ENCODE results near the gene AKT2.

AKT2 gene

DNA sequence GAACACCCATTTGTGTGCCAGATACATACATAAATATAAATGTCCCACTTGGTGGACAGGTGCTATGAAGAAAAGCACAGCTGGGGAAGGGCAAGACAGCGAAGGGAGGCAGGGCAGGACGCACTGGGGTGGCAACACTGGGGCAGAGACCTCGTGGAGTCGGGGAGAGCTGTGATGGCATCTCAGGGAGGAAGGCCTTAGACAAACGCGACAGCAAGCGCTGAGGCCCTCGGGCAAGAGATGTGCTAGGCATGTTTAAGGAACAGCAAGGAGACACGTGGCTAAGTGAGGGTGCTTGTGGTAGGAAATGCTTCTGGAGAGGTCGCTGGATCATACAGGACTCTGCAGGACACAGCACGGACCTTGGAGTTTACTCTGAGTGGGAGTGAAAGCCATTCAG, 35.4 kb downstream of the AKT2 start:
- DNase-seq, result no peak

- no peak for DNase-seq
Measured at GRCh38 chr19:40249201-40249600, 35.9 kb downstream of the AKT2 start.

- DNase-seq, result no peak
Measured at GRCh38 chr19:40247735-40248262, 37.3 kb downstream of the AKT2 start.

- DNase-seq, result no peak
Measured at GRCh38 chr19:40247178-40247577, 38.0 kb downstream of the AKT2 start.

DNA sequence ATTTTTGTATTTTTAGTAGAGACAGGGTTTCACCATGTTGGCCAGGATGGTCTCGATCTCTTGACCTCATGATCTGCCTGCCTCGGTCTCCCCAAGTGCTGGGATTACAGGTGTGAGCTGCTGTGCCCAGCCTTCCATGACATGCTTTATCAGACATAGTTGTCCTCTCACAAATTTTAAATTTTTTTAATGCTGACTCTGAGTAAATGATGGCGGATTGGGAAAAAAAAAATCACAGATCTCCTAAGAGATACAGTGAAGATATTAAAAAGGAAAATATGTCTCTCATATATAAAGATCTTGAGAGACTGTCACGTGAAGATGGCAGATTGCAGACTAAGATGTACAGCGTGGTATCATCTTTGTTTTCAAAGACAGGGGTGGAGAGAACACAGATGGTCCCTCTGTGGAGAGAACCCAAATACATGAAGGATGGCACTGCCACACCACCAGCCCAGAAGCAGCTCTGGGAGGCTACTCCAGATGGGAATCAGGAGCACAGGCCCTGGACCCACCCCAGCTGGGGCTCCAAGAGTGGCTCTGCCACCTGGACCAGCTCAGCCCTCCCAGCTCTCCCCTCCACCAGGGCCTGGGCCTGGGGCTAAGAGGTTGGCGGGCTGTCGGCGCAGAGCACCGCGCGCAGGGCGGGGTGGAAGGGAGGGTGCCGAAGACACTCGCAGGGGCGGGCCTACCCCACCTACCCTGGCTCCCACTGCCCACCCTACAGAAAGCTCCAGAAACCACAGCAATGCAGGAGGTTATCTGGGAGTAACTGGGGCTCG, 38.7 kb downstream of the AKT2 start:
- DNase-seq, result no peak

- no peak for DNase-seq
Measured at GRCh38 chr19:40245506-40246128, 39.5 kb downstream of the AKT2 start.

GRCh38 chr19:40244579-40245317, 40.4 kb downstream of the AKT2 start:
- no peak for DNase-seq

DNA sequence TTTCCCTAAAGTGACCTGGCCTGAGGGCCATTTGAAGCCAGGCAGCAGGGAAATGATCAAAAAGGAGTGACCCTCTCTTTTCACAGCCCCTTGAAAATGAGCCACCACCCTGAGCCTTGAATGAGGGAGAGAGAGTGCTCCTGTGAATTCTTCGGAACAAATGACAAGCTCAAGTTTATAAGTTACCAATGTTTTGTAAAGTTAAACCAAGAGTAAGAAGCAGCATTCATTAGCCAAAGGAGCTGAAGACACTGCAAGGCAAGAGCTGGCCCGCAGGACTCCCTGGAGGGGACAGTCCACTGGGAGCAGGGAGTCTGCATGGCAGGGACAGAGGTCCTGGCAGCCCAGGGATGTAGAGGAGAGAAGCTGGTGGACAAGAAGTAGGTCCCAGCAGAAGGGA, 42.0 kb downstream of the AKT2 start:
- no peak for DNase-seq

- no peak for DNase-seq
Measured at GRCh38 chr19:40242480-40242879, 42.7 kb downstream of the AKT2 start.

GRCh38 chr19:40241809-40242384, 43.2 kb downstream of the AKT2 start:
- no peak for DNase-seq

DNA sequence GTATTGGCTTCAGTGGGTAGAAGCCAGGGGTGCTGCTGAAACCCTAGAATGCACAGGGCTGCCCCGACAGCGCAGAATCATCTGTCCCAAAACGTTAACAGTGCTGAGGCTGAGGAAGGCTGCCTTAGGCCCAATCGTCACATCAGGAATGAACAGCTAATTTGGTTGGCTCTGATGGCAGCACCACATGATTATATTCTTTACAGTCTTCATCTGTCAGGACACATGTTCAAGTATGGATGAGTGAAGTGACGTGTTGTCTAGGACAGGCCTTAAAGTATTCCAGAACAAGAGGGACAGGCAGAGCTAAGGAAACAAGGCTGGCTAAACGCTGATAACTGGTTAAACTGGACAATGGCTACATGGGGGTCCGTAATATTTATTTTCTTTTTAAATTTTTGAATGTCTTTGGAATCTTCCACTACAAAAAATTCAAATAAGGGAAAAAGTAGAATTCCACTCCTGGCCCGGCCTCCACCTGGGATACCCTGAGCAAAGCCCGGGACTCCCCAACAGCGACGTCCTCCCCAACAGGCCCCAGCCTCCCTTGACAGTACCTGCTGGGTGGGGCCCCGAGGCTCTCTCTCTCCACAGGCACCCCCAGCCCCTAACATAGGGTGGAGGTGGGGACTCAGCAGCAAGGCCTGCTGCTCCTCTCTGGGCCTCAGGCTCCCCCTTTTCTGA, 43.9 kb downstream of the AKT2 start:
- DNase-seq, result no peak

GRCh38 chr19:40240332-40240731, 44.8 kb downstream of the AKT2 start:
- no peak for DNase-seq

DNA sequence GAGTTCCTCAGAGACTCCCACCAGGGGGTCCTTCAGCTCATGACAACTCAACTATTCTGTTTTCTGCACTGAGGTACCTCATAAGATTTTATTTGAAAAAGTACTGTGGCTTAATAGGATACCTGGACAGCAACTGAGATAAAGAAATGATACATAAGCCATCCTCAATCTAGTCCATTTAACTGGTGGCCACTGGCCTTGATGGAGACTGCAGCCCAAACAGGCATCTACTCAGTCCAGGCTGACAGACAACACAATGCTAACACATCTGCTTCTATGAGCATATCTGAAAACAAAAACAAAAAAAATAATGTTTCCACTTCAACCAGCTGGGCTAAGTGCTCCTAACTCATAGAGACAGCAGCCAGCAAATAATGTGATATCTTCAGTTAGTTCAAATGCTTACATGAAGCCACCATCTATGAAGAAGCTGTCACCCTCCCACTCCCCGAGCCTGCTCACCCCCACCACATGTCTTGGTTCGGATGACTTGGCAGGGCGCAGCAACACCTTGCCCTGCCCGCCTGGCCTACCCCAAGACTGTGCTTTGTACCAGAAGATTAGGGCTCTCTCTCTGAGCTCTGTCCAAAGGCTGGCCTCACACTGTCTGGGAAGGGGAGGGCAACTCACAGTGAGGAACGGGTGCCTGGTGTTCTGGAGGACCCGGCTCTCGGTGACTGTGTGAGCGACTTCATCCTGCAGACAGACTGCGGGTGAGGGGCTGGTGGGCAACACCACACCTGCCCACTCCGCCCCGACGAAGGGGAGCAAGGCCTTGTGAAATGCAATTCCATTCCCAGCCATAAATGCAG, 45.5 kb downstream of the AKT2 start:
- no peak for DNase-seq

DNA sequence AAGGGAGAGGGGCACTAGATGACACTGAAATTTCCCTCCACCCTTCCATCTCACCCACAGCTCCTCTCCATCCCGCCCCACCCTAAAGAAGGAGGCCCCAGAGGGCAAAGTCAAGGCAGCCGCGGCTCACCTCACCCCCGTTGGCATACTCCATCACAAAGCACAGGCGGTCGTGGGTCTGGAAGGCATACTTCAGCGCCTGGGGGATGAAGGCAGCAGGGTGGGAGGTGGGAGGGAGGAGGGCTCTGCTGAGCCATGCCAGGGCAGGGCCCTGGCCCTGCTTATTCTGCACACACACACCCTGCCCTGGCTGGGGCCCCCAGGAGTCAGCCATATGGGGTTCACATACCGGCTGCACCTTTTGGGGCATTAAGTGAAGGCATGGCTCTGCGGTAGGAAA, 46.4 kb downstream of the AKT2 start:
- DNase-seq, result no peak

DNA sequence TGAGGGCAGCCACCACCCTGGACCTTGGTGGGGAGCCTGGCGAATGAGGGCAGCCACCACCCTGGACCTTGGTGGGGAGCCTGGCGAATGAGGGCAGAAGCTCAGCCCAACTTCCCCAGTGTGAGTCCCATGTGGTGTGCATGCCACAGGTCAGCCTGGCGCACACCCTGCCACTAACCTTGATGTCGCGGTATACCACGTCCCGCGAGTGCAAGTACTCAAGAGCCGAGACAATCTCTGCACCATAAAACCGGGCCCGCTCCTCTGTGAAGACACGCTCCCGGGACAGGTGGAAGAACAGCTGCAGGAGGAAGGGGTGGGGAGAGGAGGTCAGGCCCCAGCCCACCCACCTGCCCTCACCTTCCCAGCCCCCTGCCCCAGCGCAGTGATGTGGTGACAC, 47.4 kb downstream of the AKT2 start:
- no peak for DNase-seq

GRCh38 chr19:40236366-40236765, 48.8 kb downstream of the AKT2 start:
- DNase-seq, result no peak

GRCh38 chr19:40236026-40236355, 49.2 kb downstream of the AKT2 start:
- no peak for DNase-seq

- no peak for DNase-seq
Measured at GRCh38 chr19:40235238-40236025, 49.7 kb downstream of the AKT2 start.

- DNase-seq, result no peak
Measured at GRCh38 chr19:40234429-40235237, 50.5 kb downstream of the AKT2 start.

DNA sequence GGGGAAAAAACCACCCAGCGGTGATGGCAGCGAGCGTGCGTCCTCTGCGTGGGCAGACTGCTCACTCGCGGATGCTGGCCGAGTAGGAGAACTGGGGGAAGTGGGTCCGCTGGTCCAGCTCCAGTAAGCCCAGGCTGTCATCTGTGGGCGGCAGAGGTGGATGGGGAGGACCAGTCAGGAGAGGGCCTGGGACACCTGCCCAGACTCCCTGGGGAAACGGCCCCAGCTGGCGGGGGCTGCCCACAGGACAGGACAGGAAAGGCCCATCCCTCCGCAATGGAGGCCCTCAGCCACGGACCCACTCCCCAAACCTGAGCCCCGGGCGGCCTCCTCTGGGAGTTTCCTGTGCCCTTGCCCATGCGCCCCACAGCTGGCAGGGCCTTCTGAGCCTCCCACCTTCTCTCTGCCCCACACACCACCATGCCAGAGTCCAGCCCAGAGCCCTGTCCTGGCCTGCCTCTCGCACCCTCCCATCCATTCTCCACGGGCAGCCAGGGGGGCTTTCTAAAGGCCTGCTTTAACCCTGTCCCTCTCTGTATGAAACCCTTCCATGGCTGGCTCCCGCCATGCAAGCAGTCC, 51.2 kb downstream of the AKT2 start:
- no peak for DNase-seq
